ENCODE results near the gene IL13RA1. TPM values are rescaled to one million over a fixed set of nuclear protein-coding genes. Genes with fewer than 3 reads are reported as not detected.
"Not testable (repeated sequence)": the region's sequence is repeated elsewhere in the genome, so short reads cannot be mapped to it uniquely, and the experiment has no call there.

Gene IL13RA1
- total RNA-seq, 1 donor from 2014 or later: 74.2 TPM

DNA sequence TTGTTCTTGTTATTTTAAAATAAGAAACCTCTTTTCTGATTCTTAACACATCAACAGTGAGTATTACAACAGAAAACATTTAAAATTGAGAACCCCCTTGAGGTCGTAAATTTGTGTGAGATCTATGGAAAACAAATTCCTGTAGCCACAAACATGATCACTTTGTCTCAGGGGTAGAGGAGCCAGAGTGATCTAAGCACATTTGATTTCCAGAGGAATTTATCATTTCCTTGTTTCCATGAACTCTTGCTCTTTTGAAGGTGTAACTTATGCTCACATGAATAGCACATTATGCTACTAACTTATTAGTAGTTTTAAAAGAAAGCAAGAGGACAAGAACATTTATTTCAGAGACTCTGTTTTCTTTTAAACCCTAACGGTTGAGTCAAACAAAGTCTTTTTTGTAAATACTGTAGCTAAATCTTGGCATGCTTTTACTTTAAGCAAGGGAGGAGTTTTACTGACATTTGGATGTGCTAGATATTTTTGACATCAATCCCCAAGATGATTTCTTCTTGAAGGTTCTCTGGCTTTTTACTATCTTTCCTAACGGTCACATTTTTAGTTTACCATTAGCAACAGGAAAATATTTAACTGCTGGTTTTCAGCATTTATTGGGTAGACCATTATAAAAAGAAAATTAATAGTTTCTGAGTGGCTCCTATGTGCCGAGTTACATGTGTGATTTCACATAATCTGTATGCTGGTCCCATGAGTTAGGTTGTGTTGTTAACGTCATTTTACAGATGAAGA is 68.3 kb downstream of the IL13RA1 start:
- intact Hi-C loops (cut with DNase I): no loop called here

DNA sequence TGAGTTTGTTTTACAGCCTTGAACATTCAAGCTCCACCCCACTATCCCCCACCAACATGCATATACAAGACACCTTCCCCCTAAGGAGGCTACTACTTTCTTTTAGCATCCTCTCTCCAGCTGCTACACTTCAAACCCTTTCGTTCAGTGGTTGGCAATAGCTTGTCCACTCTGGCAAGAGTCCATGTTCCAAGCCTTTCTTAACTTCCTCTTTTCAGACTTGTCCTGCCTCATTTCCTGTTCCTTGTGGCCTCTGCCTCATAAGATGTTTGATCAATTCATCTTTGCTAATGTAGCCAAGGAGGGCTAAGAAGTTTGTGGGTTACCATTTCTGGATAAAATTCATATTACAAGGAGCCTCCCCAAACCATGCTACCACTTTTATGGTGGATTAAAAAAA is 75.5 kb downstream of the IL13RA1 start:
- ATAC-seq (peak; percentile 70), DNase-seq (no peak)
- intact Hi-C loops (cut with DNase I): loop anchor here (10.0 kb wide), 1 partner anchor 158 kb away; no protein-coding TSS in a partner anchor

More for the DNA sequence above, 68.3 kb downstream of the IL13RA1 start:
- TF ChIP-seq CTCF (IDR thresholded peaks at IDR 0.05): no peak
- H3K27me3 ChIP-seq: no peaks in the 10 kb centered on the region
- H3K4me1 ChIP-seq: no peaks in the 10 kb centered on the region
- no peak for ATAC-seq
- H3K36me3 ChIP-seq: no peaks in the 10 kb centered on the region
- H3K4me3 ChIP-seq: no peak overlapping the region
- H3K27ac ChIP-seq: no peak overlapping the region
- DNase-seq: no peak
- H3K9me3 ChIP-seq: no peaks in the 10 kb centered on the region

DNA sequence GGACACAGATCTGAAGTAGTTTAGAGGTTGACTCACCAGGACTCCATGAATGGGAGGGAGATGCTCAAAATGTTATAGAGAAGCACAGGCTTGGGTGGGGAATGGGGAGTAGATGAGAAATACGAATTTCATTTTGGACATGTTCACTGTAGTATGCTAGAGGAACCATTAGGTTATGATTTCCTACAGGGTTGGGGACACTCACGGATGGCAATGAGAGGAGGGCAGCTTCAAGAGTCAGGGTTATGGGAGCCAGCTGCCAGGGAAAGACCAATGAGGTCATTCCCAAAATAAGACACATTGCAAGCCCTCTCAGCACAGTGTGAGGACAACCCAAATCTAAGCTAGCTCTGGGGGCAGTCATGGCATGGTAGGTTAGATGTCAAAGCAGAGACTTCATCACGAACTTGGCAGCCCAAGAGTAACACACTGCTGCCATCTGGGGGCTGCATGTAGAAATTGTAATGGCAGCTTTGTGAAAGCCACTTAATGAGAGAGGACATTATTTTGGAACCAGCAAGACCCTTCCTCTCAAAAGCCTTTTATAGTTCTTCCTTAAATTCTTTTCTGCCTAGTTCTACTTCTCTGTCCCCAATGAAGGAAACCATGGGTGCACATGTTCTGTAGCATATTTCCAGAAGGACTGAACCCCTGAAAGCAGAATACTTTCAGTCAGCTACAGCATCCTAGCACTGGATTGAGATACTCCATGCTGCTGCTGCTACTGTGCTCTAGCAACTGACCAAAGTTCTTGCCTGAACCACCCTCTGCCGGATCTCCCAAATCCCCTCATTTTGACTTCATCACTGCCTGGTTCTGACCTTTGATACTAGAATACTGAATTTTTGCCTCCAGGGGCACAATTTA is 80.0 kb downstream of the IL13RA1 start:
- ATAC-seq (peak; percentile 88), DNase-seq (no peak)
- H3K4me3 ChIP-seq: no peak overlapping the region
- no peaks in the 10 kb centered on the region for H3K36me3 ChIP-seq
- H3K27me3 ChIP-seq: no peaks in the 10 kb centered on the region
- no peak overlapping the region for H3K27ac ChIP-seq
- peak; percentile 63 for TF ChIP-seq CTCF (IDR thresholded peaks at IDR 0.05)
- no peaks in the 10 kb centered on the region for H3K9me3 ChIP-seq
- no peaks in the 10 kb centered on the region for H3K4me1 ChIP-seq
- intact Hi-C loops (cut with DNase I): loop anchor here (10.0 kb wide), 1 partner anchor 163 kb away; no protein-coding TSS in a partner anchor

More for the DNA sequence above, 75.5 kb downstream of the IL13RA1 start:
- H3K36me3 ChIP-seq: no peaks in the 10 kb centered on the region
- no peak overlapping the region for H3K4me3 ChIP-seq
- no peaks in the 10 kb centered on the region for H3K9me3 ChIP-seq
- no peak overlapping the region for H3K27ac ChIP-seq
- H3K4me1 ChIP-seq: no peaks in the 10 kb centered on the region
- no peak for TF ChIP-seq CTCF (IDR thresholded peaks at IDR 0.05)
- H3K27me3 ChIP-seq: no peaks in the 10 kb centered on the region

DNA sequence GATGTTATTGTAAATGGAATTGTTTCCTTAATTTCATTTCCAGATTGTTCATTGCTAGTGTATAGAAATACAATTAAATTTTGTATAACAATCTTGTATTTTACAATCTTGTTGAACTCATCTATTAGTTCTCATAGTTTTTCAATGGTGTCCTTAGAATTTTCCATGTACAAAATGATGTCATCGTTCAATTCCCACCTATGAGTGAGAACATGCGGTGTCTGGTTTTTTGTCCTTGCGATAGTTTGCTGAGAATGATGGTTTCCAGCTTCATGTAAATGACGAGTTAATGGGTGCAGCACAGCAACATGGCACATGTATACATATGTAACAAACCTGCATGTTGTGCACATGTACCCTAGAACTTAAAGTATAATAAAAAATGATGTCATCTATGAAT is 89.9 kb downstream of the IL13RA1 start:
- H3K4me1 ChIP-seq; H3K36me3 ChIP-seq; ATAC-seq; DNase-seq; H3K9me3 ChIP-seq; intact Hi-C loops (cut with DNase I); H3K4me3 ChIP-seq; H3K27ac ChIP-seq; H3K27me3 ChIP-seq: not testable (repeated sequence)

DNA sequence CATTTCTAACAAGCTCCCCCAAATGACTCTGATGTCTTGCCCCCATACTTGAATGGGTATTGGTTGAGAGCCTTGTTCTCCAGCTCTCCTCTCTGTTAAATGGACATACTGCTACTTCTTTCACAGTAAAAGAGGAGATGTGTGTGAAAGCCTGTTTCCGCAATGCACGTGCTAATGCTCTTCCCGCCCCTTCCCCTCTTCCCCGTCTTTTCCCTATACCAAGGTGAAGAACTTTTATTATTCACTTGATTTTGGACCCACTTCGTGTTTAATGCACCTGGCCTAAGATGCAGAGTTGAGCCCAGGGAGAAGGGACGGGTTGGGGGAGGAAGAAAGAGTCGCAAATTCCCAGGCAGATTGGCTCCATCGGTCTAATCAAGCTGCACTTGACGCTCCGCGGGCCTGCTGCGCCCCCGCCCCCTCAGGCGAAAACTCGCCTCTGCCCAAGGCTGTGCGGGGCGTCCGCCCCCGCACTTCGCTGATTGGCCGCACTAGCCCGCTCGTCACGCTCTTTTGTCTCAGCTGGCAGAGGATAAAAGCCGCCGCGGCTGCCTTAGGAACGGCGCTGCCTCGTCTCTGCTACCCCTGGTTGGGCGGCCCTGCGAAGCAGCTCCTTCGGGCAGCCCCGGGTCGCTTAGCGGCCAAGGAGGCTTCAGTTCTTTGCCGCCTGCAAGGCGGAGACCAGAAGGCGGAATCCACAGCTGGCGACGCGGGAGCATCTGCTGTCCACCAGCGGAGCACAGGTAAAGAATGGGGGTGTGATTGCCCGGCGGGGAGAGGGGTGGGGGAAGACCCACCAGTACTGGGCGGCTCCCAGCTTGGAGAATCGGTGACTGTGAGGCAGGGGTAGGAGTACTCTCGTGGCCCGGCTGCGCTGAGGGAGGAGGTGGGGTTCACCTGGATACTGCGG is 96.1 kb downstream of the IL13RA1 start, which contains the start of gene ZCCHC12:
TSS of gene ZCCHC12 (plus strand) at position 562 of the 910 bp plus-strand sequence. CDS start 1,421 bp downstream, outside the sequence.
- DNase-seq (peak; percentile 71), ATAC-seq (peak; percentile 76)
- no peak for TF ChIP-seq CTCF (IDR thresholded peaks at IDR 0.05)
- Histone ChIP-seq H3K27me3 (peaks cover 4% of the 10 kb centered on the region), H3K36me3 (no peaks in the 10 kb centered on the region), H3K9me3 (no peaks in the 10 kb centered on the region), H3K4me3 (peak within 1 kb of the TSS; percentile 21), H3K27ac (no peak within 1 kb of the TSS), H3K4me1 (no peaks in the 10 kb centered on the region)
- intact Hi-C loops (cut with DNase I): no loop called here
